Mucosa of rectum (tissue), 2 donors: Measurements from ENCODE around the gene KLHDC4.
"Not testable (repeated sequence)": the region's sequence is repeated elsewhere in the genome, so short reads cannot be mapped to it uniquely, and the experiment has no call there.

Source experiments
- H3K27ac ChIP-seq, 2 donors: one replicate each; pipeline ENCODE4 v1.7.0; 2013; ENCODE audit warnings: inconsistent platforms in 2 of 2, low read depth in 2 of 2, low read length in 2 of 2
- H3K27me3 ChIP-seq, 2 donors: one replicate each; pipeline ENCODE4 v1.7.0; 2013; ENCODE audit warnings: low read length in 2 of 2; ENCODE audit not compliant: control insufficient read depth in 2 of 2, insufficient read depth in 2 of 2
- H3K36me3 ChIP-seq, 2 donors: one replicate each; pipeline ENCODE4 v1.7.0; 2013; ENCODE audit warnings: low read length in 2 of 2; ENCODE audit not compliant: control insufficient read depth in 2 of 2, insufficient read depth in 2 of 2
- H3K4me1 ChIP-seq, 2 donors: one replicate each; pipeline ENCODE4 v1.7.0; 2013; ENCODE audit warnings: low read length in 2 of 2, mild to moderate bottlenecking in 1 of 2; ENCODE audit not compliant: control insufficient read depth in 2 of 2, insufficient read depth in 2 of 2
- H3K4me3 ChIP-seq, 2 donors: one replicate each; pipeline ENCODE4 v1.7.0; 2013; ENCODE audit warnings: low read length in 2 of 2
- H3K9ac ChIP-seq, 2 donors: one replicate each; pipeline ENCODE4 v1.7.0; 2013; ENCODE audit warnings: low read length in 2 of 2, low read depth in 1 of 2, mild to moderate bottlenecking in 1 of 2
- H3K9me3 ChIP-seq, 2 donors: one replicate each; pipeline ENCODE4 v1.7.0; 2013; ENCODE audit warnings: low read length in 2 of 2; ENCODE audit not compliant: control insufficient read depth in 2 of 2
- donor health status: healthy.
- donor health status: Normal muscosa, but diverticular disease.

The KLHDC4 gene

GRCh38 chr16:87765776-87766484 lies at the start of gene KLHDC4:
TSS of gene KLHDC4 (minus strand) at chr16:87765986. CDS start at chr16:87765890, 96 bp downstream.
- peak within 1 kb of the TSS; percentile 84 to 88 for H3K27ac ChIP-seq

GRCh38 chr16:87815567-87815966 lies 49.8 kb upstream of the KLHDC4 start:
- no peak overlapping the region for H3K4me3 ChIP-seq
- no peaks in the 10 kb centered on the region for H3K27me3 ChIP-seq
- no peaks in the 10 kb centered on the region for H3K36me3 ChIP-seq
- peak overlapping the region in 1 of 2 donors; percentile 1 for H3K27ac ChIP-seq
- peaks cover 0 to 4% of the 10 kb centered on the region in 2 donors for H3K9me3 ChIP-seq
- H3K4me1 ChIP-seq: no peaks in the 10 kb centered on the region
- no peak overlapping the region for H3K9ac ChIP-seq

More at GRCh38 chr16:87765776-87766484, at the start of gene KLHDC4:
- Histone ChIP-seq H3K9ac (peak within 1 kb of the TSS; percentile 81 to 83), H3K4me3 (peak within 1 kb of the TSS; percentile 90), H3K4me1 (peaks cover 12 to 25% of the 10 kb centered on the region in 2 donors), H3K27me3 (no peaks in the 10 kb centered on the region), H3K9me3 (no peaks in the 10 kb centered on the region), H3K36me3 (peaks cover 8 to 24% of the 10 kb centered on the region in 2 donors)

GRCh38 chr16:87812200-87812656 lies 46.4 kb upstream of the KLHDC4 start:
- no peak overlapping the region for H3K9ac ChIP-seq
- peaks cover 0 to 4% of the 10 kb centered on the region in 2 donors for H3K9me3 ChIP-seq
- H3K27me3 ChIP-seq: no peaks in the 10 kb centered on the region
- H3K4me3 ChIP-seq: no peak overlapping the region
- peaks cover 2 to 3% of the 10 kb centered on the region in 2 donors for H3K4me1 ChIP-seq
- H3K27ac ChIP-seq: no peak overlapping the region
- no peaks in the 10 kb centered on the region for H3K36me3 ChIP-seq

GRCh38 chr16:87811454-87811853 lies 45.7 kb upstream of the KLHDC4 start:
- H3K9ac ChIP-seq, H3K4me3 ChIP-seq, H3K9me3 ChIP-seq, H3K27ac ChIP-seq, H3K27me3 ChIP-seq, H3K36me3 ChIP-seq: not testable (repeated sequence)
- peaks cover 9 to 11% of the 10 kb centered on the region in 2 donors for H3K4me1 ChIP-seq

- H3K36me3 ChIP-seq: no peaks in the 10 kb centered on the region
Measured at GRCh38 chr16:87809150-87809902, 43.5 kb upstream of the KLHDC4 start.

GRCh38 chr16:87808108-87808507 lies 42.3 kb upstream of the KLHDC4 start:
- Histone ChIP-seq H3K27me3 (no peaks in the 10 kb centered on the region), H3K36me3 (no peaks in the 10 kb centered on the region), H3K27ac (no peak overlapping the region), H3K9me3 (no peaks in the 10 kb centered on the region), H3K9ac (no peak overlapping the region), H3K4me3 (no peak overlapping the region), H3K4me1 (peaks cover 13 to 14% of the 10 kb centered on the region in 2 donors)

More at GRCh38 chr16:87809150-87809902, 43.5 kb upstream of the KLHDC4 start:
- Histone ChIP-seq H3K9me3 (no peaks in the 10 kb centered on the region), H3K4me1 (peaks cover 13 to 14% of the 10 kb centered on the region in 2 donors), H3K4me3 (no peak overlapping the region), H3K27ac (peak overlapping the region in 1 of 2 donors; percentile 63), H3K27me3 (no peaks in the 10 kb centered on the region), H3K9ac (no peak overlapping the region)

- Histone ChIP-seq H3K4me3 (peak overlapping the region; percentile 28 to 48), H3K27ac (peak overlapping the region; percentile 60 to 71)
Measured at GRCh38 chr16:87806641-87807546, 41.1 kb upstream of the KLHDC4 start.

DNA sequence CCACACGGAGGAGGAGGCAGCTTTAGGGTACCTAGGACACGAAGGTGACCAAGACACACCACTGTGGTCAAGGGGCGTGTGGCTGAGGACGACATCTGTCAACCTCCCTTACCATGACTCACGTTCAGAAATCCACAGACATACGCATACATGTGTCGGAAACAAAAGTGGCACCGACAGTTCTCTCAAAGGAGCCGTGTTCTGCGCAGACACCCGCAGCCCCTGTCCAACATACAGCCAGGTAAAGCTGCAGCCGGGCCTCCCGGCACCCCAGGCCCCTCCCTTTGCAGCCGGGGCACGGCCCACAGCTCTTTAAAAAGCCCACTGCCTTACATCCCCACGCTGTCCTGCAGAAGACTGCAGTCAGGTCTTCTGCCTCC lies 40.5 kb upstream of the KLHDC4 start:
- peak overlapping the region in 1 of 2 donors; percentile 48 for H3K4me3 ChIP-seq

More at GRCh38 chr16:87806641-87807546, 41.1 kb upstream of the KLHDC4 start:
- no peaks in the 10 kb centered on the region for H3K36me3 ChIP-seq
- H3K9ac ChIP-seq: peak overlapping the region in 1 of 2 donors; percentile 40
- no peaks in the 10 kb centered on the region for H3K27me3 ChIP-seq
- H3K4me1 ChIP-seq: peaks cover 13 to 14% of the 10 kb centered on the region in 2 donors
- H3K9me3 ChIP-seq: no peaks in the 10 kb centered on the region

GRCh38 chr16:87803385-87803784 lies 37.6 kb upstream of the KLHDC4 start:
- H3K4me3 ChIP-seq: no peak overlapping the region
- peaks cover 13 to 14% of the 10 kb centered on the region in 2 donors for H3K4me1 ChIP-seq
- H3K27me3 ChIP-seq: no peaks in the 10 kb centered on the region
- no peak overlapping the region for H3K27ac ChIP-seq
- H3K36me3 ChIP-seq: no peaks in the 10 kb centered on the region
- H3K9ac ChIP-seq: no peak overlapping the region
- H3K9me3 ChIP-seq: no peaks in the 10 kb centered on the region

More for the DNA sequence above, 40.5 kb upstream of the KLHDC4 start:
- Histone ChIP-seq H3K27me3 (no peaks in the 10 kb centered on the region), H3K9me3 (no peaks in the 10 kb centered on the region), H3K27ac (no peak overlapping the region), H3K4me1 (peaks cover 13 to 14% of the 10 kb centered on the region in 2 donors), H3K36me3 (no peaks in the 10 kb centered on the region), H3K9ac (peak overlapping the region in 1 of 2 donors; percentile 40)
